Lower leg skin (tissue), 4 donors: ENCODE data around the gene ABLIM1. TPM values are rescaled to one million over a fixed set of nuclear protein-coding genes. Genes with fewer than 3 reads are reported as not detected.

Experiments
- DNase-seq, 2 donors: peaks; one replicate each; pipeline ENCODE4 v3.0.0-alpha.2; 2019; ENCODE audit warnings: low spot score in 2 of 2
- H3K4me3 ChIP-seq: fragments of 200-600 bp; sonication (generic); 2 replicates; pipeline ENCODE4 v1.5.1; 2017; ENCODE audit warnings: mild to moderate bottlenecking, low read depth; ENCODE audit not compliant: poor library complexity, severe bottlenecking
- POLR2A ChIP-seq, 2 donors: fragments of 450-650 bp; IDR thresholded peaks; one replicate each; pipeline ENCODE4 v1.6.1; 2016 to 2017; ENCODE audit warnings: antibody characterized with exemption in 2 of 2, mild to moderate bottlenecking in 1 of 2, moderate library complexity in 1 of 2
- WGBS, 2 donors: methylation state at CpG; one replicate each; pipeline ENCODE4 v1.1.5; 2018; 5-methylcytosine and 5-hydroxymethylcytosine counted together
- intact Hi-C: fragments of 100-400 bp; cut with DNase I; formaldehyde crosslinking; loops from one replicate; pipeline ENCODE4 v1.15.0; 2023; ENCODE audit warnings: low total_unique reads
- total RNA-seq, 4 donors: library from RNA; depleted of rRNA; stranded (reverse); fragments of >200 nt; gene quantifications; one replicate each; pipeline ENCODE4 v1.1.0, GENCODE V29; 2016
- TF ChIP-seq, protein P1 (sequence below), 3 donors: fragments of 450-650 bp; IDR thresholded peaks; one replicate each; pipeline ENCODE4 v1.5.1; 2016; ENCODE audit warnings: antibody characterized with exemption in 3 of 3, mild to moderate bottlenecking in 3 of 3, moderate library complexity in 2 of 3

ABLIM1 gene
- total RNA-seq, 4 donors from 2014 or later, result 171 to 258 (median 209) TPM

DNA sequence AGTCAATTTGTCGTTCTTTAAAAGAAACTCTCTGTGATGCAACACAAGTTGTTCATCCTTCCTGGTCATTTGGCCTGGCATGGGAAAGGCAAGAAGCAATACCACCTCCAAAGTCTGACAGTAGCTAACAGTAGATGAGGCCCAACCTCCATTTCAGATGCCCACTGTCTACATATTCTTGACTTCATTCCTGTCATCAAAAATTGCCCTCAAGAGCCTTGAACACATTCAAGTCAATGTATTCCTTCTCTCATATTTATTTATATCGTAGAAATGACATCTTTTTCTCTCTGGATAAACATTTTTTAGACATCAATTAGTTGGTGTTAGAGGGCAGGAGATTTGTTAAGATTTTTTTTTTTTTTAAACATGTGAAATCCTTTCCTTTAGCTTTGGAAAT lies 33.7 kb downstream of the ABLIM1 start:
- intact Hi-C loops, result no loop called here
- TF ChIP-seq, protein P1, sequence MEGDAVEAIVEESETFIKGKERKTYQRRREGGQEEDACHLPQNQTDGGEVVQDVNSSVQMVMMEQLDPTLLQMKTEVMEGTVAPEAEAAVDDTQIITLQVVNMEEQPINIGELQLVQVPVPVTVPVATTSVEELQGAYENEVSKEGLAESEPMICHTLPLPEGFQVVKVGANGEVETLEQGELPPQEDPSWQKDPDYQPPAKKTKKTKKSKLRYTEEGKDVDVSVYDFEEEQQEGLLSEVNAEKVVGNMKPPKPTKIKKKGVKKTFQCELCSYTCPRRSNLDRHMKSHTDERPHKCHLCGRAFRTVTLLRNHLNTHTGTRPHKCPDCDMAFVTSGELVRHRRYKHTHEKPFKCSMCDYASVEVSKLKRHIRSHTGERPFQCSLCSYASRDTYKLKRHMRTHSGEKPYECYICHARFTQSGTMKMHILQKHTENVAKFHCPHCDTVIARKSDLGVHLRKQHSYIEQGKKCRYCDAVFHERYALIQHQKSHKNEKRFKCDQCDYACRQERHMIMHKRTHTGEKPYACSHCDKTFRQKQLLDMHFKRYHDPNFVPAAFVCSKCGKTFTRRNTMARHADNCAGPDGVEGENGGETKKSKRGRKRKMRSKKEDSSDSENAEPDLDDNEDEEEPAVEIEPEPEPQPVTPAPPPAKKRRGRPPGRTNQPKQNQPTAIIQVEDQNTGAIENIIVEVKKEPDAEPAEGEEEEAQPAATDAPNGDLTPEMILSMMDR (IDR thresholded peaks at IDR 0.05), result no peak
- TF ChIP-seq POLR2A (IDR thresholded peaks at IDR 0.05), result no peak
- no peak for DNase-seq
- 91 to 92% methylated on average over 2 of the region's 2 CpGs for WGBS, 2 donors
- H3K4me3 ChIP-seq, result no peak overlapping the region

- WGBS, 2 donors, result 15 to 28% methylated on average over 2 of the region's 2 CpGs
- intact Hi-C loops, result no loop called here
- peak in 1 of 2 donors; percentile 40 for DNase-seq
- TF ChIP-seq, protein P1 (IDR thresholded peaks at IDR 0.05), result no peak
- H3K4me3 ChIP-seq, result no peak overlapping the region
Measured at GRCh38 chr10:114623661-114624294, 34.3 kb downstream of the ABLIM1 start.

DNA sequence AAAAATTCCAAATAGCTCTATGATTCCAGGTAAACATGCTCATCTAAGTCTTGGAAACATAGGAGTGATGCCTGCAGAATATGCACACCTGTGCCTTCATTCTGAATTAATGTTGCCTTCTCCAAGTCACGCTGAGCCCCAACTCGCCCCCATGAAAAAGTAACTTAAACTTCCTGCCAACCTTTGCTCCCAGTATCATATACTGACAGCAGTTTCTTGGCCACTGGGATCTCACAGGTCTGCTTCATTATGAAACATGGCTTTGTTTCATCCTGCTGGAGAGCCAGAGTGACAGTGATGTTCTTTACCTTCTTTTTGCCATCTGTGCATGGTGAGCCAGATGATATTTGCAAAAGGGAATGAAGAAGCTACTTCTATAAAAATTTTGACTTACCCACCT lies 34.9 kb downstream of the ABLIM1 start:
- intact Hi-C loops, result no loop called here
- 85 to 91% methylated on average over 2 of the region's 2 CpGs for WGBS, 2 donors

DNA sequence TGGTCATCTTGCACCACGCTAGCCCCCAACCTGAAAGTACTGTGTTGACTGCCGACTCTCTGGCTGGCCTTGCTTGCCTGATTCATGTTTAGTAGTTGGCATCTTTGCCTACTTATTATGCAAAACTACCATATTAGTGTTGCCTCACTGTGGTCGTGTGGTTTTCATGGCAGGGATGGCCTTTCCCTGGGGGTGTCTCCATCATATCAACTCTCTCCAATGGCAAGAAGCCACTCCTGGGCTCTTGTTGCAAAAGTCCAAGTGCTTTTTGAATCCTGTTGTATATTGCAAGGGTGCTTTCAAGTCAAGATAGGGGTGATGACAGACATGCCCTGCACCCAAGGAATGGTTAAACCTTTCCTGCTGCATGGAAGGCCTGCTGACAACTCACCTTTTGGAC lies 39.4 kb downstream of the ABLIM1 start:
- WGBS, 2 donors, result 66 to 77% methylated on average over 3 of the region's 3 CpGs

More for the DNA sequence above, 34.9 kb downstream of the ABLIM1 start:
- no peak for TF ChIP-seq POLR2A (IDR thresholded peaks at IDR 0.05)
- TF ChIP-seq, protein P1 (IDR thresholded peaks at IDR 0.05), result no peak
- DNase-seq, result no peak
- no peak overlapping the region for H3K4me3 ChIP-seq

GRCh38 chr10:114616516-114616915 lies 41.6 kb downstream of the ABLIM1 start:
- WGBS, 2 donors, result 87 to 91% methylated on average over 4 of the region's 4 CpGs
- DNase-seq, result no peak
- intact Hi-C loops, result no loop called here
- H3K4me3 ChIP-seq, result no peak overlapping the region
- no peak for TF ChIP-seq POLR2A (IDR thresholded peaks at IDR 0.05)
- TF ChIP-seq, protein P1 (IDR thresholded peaks at IDR 0.05), result no peak

More for the DNA sequence above, 39.4 kb downstream of the ABLIM1 start:
- DNase-seq, result no peak
- intact Hi-C loops, result no loop called here
- TF ChIP-seq, protein P1 (IDR thresholded peaks at IDR 0.05), result no peak
- TF ChIP-seq POLR2A (IDR thresholded peaks at IDR 0.05), result no peak
- H3K4me3 ChIP-seq, result no peak overlapping the region

DNA sequence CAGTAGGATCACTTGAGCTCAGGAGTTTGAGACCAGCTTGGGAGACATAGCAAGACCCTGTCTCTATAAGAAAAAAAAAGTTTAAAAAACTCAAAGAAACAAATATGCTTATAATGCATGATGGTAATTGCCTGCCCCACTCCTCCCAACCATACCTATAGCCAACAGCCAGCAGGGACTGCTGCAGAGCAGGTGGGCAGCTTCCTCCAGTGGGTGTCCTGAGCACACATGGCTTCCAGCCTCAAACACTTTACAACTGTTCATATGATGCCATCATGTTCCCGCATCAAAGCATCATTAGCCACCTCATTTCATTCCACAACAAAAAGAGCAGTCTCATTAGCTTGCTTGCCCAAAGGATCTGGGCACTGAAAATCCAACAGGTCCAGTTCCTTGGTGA lies 42.0 kb downstream of the ABLIM1 start:
- TF ChIP-seq, protein P1 (IDR thresholded peaks at IDR 0.05), result no peak
- no peak for TF ChIP-seq POLR2A (IDR thresholded peaks at IDR 0.05)
- WGBS, 2 donors, result 100% methylated on average over 1 of the region's 1 CpG
- H3K4me3 ChIP-seq, result no peak overlapping the region
- no peak for DNase-seq
- intact Hi-C loops, result no loop called here
